ENCODE data around the gene CTNND1. TPM values are rescaled to one million over a fixed set of nuclear protein-coding genes. Genes with fewer than 3 reads are reported as not detected.

The CTNND1 gene
- total and polyA plus RNA-seq, 10 of the 15 experiments (the other 5 are each of a cell fraction or from before 2014, with no cell fraction given): 4.7 to 70.0 (median 30.0) TPM

DNA sequence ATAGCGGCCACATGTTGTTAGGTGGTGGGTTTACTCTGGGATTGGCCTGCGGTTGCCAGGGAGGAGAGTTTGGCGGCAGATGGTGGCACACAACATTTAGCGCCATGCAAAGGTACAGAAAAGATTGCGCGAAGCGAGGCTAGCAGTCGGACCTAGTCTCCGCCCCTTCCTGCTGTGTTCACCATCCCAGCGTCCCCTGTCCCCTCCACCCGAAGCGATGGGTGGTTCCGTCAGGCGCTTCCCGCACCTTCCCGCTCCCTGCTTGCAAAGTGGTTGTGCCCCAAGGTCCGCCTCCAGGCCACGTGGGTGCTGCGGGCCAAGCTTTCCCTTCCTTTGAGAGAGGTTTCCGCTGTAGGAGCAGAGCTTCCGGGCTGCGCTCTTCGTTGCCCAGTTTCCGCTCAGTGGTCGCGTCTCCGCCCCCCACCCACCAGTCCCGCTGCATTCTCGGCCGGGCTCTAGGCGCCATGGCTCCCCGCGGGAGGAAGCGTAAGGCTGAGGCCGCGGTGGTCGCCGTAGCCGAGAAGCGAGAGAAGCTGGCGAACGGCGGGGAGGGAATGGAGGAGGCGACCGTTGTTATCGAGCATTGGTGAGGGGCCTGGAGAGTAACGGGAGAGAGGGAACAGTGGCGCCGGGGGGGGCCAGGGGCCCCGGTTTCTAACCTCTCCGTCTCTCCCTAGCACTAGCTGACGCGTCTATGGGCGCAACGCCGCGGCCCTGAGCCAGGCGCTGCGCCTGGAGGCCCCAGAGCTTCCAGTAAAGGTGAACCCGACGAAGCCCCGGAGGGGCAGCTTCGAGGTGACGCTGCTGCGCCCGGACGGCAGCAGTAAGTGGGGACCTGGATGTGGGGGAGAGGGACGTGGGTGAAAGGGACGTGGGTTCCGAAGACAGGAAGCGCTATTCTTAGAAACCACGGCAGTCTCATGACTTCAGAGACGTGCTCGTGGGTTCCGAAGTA, 20.2 kb upstream of the CTNND1 start, which contains the start of gene SELENOH (continued):
- TF ChIP-seq, protein P1, sequence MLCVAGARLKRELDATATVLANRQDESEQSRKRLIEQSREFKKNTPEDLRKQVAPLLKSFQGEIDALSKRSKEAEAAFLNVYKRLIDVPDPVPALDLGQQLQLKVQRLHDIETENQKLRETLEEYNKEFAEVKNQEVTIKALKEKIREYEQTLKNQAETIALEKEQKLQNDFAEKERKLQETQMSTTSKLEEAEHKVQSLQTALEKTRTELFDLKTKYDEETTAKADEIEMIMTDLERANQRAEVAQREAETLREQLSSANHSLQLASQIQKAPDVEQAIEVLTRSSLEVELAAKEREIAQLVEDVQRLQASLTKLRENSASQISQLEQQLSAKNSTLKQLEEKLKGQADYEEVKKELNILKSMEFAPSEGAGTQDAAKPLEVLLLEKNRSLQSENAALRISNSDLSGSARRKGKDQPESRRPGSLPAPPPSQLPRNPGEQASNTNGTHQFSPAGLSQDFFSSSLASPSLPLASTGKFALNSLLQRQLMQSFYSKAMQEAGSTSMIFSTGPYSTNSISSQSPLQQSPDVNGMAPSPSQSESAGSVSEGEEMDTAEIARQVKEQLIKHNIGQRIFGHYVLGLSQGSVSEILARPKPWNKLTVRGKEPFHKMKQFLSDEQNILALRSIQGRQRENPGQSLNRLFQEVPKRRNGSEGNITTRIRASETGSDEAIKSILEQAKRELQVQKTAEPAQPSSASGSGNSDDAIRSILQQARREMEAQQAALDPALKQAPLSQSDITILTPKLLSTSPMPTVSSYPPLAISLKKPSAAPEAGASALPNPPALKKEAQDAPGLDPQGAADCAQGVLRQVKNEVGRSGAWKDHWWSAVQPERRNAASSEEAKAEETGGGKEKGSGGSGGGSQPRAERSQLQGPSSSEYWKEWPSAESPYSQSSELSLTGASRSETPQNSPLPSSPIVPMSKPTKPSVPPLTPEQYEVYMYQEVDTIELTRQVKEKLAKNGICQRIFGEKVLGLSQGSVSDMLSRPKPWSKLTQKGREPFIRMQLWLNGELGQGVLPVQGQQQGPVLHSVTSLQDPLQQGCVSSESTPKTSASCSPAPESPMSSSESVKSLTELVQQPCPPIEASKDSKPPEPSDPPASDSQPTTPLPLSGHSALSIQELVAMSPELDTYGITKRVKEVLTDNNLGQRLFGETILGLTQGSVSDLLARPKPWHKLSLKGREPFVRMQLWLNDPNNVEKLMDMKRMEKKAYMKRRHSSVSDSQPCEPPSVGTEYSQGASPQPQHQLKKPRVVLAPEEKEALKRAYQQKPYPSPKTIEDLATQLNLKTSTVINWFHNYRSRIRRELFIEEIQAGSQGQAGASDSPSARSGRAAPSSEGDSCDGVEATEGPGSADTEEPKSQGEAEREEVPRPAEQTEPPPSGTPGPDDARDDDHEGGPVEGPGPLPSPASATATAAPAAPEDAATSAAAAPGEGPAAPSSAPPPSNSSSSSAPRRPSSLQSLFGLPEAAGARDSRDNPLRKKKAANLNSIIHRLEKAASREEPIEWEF (IDR thresholded peaks at IDR 0.05; ENCODE audit: insufficient replicate concordance, low read depth, low read length): peak; percentile 33
- TF ChIP-seq NRF1 (conservative IDR thresholded peaks at IDR 0.05; ENCODE audit: low read depth, low read length) (no peak; the same call in 1 of the 2 replicates), FOXK2 (IDR thresholded peaks at IDR 0.05) (peak; percentile 93), ZBTB33 (IDR thresholded peaks at IDR 0.05) (no peak), NR2F1 (conservative IDR thresholded peaks at IDR 0.05) (peak; percentile 77), CEBPB (IDR thresholded peaks at IDR 0.05; ENCODE audit: borderline replicate concordance in 1 of 2, low read depth in 2 of 2, low read length in 2 of 2) (no peak), NBN (IDR thresholded peaks at IDR 0.05) (peak; percentile 96)
- TF ChIP-seq, protein P2, sequence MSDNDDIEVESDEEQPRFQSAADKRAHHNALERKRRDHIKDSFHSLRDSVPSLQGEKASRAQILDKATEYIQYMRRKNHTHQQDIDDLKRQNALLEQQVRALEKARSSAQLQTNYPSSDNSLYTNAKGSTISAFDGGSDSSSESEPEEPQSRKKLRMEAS (IDR thresholded peaks at IDR 0.05; ENCODE audit: low read depth, low read length): peak; percentile 96

All from GM12878 (cell line).